Glutamatergic neuron (in vitro differentiated cells): ENCODE data around the gene ULK4. TPM values are rescaled to one million over a fixed set of nuclear protein-coding genes. Genes with fewer than 3 reads are reported as not detected.

Experiments
- DNase-seq: peaks from one replicate; pipeline ENCODE4 v3.0.0; 2022
- H3K27ac Mint-ChIP-seq: one replicate; pipeline ENCODE4 v1.8.0; 2020; ENCODE audit warnings: mild to moderate bottlenecking, mixed read lengths, inconsistent platforms; ENCODE audit not compliant: unreplicated experiment
- H3K27me3 Mint-ChIP-seq: one replicate; pipeline ENCODE4 v1.8.0; 2020; ENCODE audit warnings: mild to moderate bottlenecking, moderate library complexity, mixed read lengths, inconsistent platforms; ENCODE audit not compliant: unreplicated experiment
- H3K36me3 Mint-ChIP-seq: one replicate; pipeline ENCODE4 v1.8.0; 2020; ENCODE audit warnings: mild to moderate bottlenecking, mixed read lengths, inconsistent platforms; ENCODE audit not compliant: unreplicated experiment
- H3K4me1 Mint-ChIP-seq: one replicate; pipeline ENCODE4 v1.8.0; 2020; ENCODE audit warnings: mild to moderate bottlenecking, low read depth, mixed read lengths, inconsistent platforms; ENCODE audit not compliant: unreplicated experiment
- H3K4me3 Mint-ChIP-seq: one replicate; pipeline ENCODE4 v1.8.0; 2020; ENCODE audit warnings: mild to moderate bottlenecking, mixed read lengths, inconsistent platforms; ENCODE audit not compliant: unreplicated experiment
- H3K9me3 Mint-ChIP-seq: one replicate; pipeline ENCODE4 v1.8.0; 2020; ENCODE audit warnings: mild to moderate bottlenecking, moderate library complexity, mixed read lengths, inconsistent platforms; ENCODE audit not compliant: unreplicated experiment
- total RNA-seq: library from RNA; stranded (reverse); fragmentation: NEBNext Ultra II Directional; extraction: Animal tissue kit (Norgen Biotek cat#: 25700); gene quantifications from one replicate; pipeline ENCODE4 v1.2.1, GENCODE V29; 2021; ENCODE audit not compliant: unreplicated experiment
- TF ChIP-seq, protein P1 (sequence below): fragments of 200-600 bp; sonication (generic); IDR thresholded peaks from one replicate; pipeline ENCODE4 v1.5.0; 2021; ENCODE audit not compliant: partially characterized antibody, unreplicated experiment

ULK4 gene
- total RNA-seq, 1 donor from 2014 or later: 9.7 TPM

DNA sequence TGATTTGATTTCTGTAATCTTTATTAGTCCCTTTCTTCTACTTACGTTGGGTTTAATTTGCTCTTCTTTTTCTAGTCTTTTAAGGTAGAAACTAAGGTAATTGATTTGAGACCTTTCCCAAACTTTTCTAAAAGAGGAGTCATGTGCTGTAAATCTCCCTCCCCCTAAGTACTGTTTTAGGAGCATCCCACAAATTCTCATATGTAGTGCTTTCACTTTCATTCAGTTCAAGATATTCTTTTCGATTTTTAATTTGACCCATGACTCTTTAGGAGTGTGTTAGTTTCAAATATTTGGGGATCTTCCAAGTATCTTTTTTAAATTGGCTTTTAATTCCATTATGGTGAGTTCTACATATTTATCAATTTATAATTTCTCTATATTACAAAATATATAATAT is 520.8 kb downstream of the ULK4 start:
- peaks cover 3% of the 10 kb centered on the region for H3K4me1 Mint-ChIP-seq
- H3K27me3 Mint-ChIP-seq: no peaks in the 10 kb centered on the region
- no peak overlapping the region for H3K4me3 Mint-ChIP-seq
- DNase-seq: no peak
- TF ChIP-seq, protein P1, sequence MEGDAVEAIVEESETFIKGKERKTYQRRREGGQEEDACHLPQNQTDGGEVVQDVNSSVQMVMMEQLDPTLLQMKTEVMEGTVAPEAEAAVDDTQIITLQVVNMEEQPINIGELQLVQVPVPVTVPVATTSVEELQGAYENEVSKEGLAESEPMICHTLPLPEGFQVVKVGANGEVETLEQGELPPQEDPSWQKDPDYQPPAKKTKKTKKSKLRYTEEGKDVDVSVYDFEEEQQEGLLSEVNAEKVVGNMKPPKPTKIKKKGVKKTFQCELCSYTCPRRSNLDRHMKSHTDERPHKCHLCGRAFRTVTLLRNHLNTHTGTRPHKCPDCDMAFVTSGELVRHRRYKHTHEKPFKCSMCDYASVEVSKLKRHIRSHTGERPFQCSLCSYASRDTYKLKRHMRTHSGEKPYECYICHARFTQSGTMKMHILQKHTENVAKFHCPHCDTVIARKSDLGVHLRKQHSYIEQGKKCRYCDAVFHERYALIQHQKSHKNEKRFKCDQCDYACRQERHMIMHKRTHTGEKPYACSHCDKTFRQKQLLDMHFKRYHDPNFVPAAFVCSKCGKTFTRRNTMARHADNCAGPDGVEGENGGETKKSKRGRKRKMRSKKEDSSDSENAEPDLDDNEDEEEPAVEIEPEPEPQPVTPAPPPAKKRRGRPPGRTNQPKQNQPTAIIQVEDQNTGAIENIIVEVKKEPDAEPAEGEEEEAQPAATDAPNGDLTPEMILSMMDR: no peak
- no peaks in the 10 kb centered on the region for H3K9me3 Mint-ChIP-seq
- H3K36me3 Mint-ChIP-seq: no peaks in the 10 kb centered on the region
- no peak overlapping the region for H3K27ac Mint-ChIP-seq

DNA sequence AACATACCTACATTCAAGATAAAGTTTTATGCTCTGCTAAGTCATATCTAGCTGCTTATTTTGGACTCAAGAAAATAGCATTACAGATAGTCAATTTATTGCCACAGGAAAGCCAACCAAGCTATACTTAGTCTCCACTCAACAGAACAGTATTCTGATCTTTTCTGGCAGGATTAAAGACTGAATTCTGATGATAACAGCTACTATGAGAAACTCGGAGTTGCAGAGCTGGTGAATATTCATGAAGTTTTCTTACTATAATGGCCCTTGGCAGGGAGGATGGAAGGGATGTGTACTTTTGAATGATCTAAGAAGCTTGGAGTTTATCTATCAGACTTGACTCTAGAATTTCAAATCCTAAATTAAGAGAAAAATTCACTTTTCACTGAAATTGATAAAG is 524.9 kb downstream of the ULK4 start:
- TF ChIP-seq, protein P1: no peak
- Mint-ChIP-seq H3K9me3 (peaks cover 1% of the 10 kb centered on the region), H3K4me3 (no peak overlapping the region), H3K27ac (no peak overlapping the region), H3K4me1 (peaks cover 3% of the 10 kb centered on the region), H3K27me3 (no peaks in the 10 kb centered on the region), H3K36me3 (no peaks in the 10 kb centered on the region)
- DNase-seq: no peak

DNA sequence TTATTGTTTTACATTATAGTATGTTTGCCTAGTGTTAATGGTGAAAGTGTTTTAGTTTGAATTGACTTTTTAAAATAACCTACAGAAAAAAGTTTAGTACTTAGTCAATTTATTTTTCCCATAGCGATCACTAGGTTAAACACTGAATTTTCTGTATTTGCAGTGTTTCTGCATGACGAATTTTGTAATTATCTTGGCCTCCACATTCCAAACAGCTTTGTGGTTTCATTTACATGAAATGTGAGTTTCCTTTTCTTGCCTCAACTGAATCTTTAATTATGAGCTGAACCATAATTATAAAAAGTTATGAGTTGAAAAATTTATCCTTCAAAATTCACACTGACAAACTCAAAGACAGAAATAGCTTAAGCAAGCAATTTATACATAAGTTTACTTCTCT is 527.1 kb downstream of the ULK4 start:
- TF ChIP-seq, protein P1: no peak
- Mint-ChIP-seq H3K4me3 (no peak overlapping the region), H3K27me3 (no peaks in the 10 kb centered on the region), H3K36me3 (no peaks in the 10 kb centered on the region), H3K4me1 (peaks cover 3% of the 10 kb centered on the region), H3K9me3 (peaks cover 4% of the 10 kb centered on the region), H3K27ac (no peak overlapping the region)
- no peak for DNase-seq

DNA sequence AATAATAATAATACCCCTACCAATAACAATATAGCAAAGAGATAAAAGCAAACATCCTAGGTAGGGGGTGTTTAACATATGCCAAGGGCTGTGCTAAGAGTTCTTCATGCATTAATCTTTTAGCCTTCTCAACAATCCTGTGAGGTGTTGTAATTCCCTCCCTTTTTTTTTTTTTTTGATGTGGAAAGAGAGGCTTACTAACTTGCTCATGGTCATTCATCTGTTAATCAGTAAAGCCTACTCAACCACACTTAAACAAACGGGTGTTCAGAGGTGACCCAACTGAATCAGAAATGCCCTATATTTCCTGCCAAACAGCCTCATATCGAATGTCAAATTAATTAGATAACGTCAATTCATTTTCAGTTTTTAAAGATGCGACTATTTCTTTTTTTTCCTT is 530.5 kb downstream of the ULK4 start:
- no peak overlapping the region for H3K27ac Mint-ChIP-seq
- H3K4me3 Mint-ChIP-seq: no peak overlapping the region
- DNase-seq: no peak
- TF ChIP-seq, protein P1: no peak
- H3K9me3 Mint-ChIP-seq: peaks cover 4% of the 10 kb centered on the region
- peaks cover 5% of the 10 kb centered on the region for H3K36me3 Mint-ChIP-seq
- no peaks in the 10 kb centered on the region for H3K27me3 Mint-ChIP-seq
- peaks cover 1% of the 10 kb centered on the region for H3K4me1 Mint-ChIP-seq

DNA sequence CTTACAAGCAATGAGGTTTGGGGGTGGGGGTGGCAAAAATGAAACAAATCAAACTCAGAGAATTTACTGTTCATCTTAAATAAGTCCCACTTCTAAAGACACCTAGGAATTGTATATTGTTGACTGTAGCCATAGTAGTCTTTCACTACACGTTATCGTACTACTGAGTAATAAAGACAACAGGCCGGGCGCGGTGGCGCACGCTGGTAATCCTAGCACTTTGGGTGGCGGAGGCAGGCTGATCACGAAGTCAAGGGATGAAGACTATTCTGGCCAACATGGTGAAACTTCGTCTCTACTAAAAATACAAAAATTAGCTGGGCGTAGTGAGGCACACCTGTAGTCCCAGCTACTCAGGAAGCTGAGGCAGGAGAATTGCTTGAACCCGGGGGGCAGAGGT is 531.0 kb downstream of the ULK4 start:
- Mint-ChIP-seq H3K9me3 (peaks cover 4% of the 10 kb centered on the region), H3K4me3 (no peak overlapping the region)
- no peak for DNase-seq

More for the DNA sequence above, 531.0 kb downstream of the ULK4 start:
- Mint-ChIP-seq H3K27me3 (no peaks in the 10 kb centered on the region), H3K36me3 (peaks cover 5% of the 10 kb centered on the region), H3K4me1 (peaks cover 1% of the 10 kb centered on the region), H3K27ac (no peak overlapping the region)
- TF ChIP-seq, protein P1: no peak
